ENCODE results near the gene ST13. TPM values are rescaled to one million over a fixed set of nuclear protein-coding genes. Genes with fewer than 3 reads are reported as not detected.
A peak's percentile ranks its signal among the peaks of the same experiment; 100 is the strongest.
"Not testable (repeated sequence)": the region's sequence is repeated elsewhere in the genome, so short reads cannot be mapped to it uniquely, and the experiment has no call there.

ST13 gene
- total RNA-seq, 6 experiments from 2014 or later: 70.3 to 262 (median 143) TPM

- peaks cover 0 to 17% (median 6%) of the 10 kb centered on the region in 4 donors for H3K36me3 ChIP-seq
- 21% methylated on average over 3 of the region's 3 CpGs for WGBS (ENCODE audit: insufficient coverage, low coverage, low lambda C conversion rate, missing lambda C conversion rate)
- intact Hi-C loops (cut with DNase I): no loop called here
- H3K27ac ChIP-seq: peak overlapping the region in 2 of 3 donors; percentile 36 to 100
- peak overlapping the region in 2 of 3 donors; percentile 25 to 85 for H3K4me3 ChIP-seq
- TF ChIP-seq POLR2A (IDR thresholded peaks at IDR 0.05) (no peak), CTCF (IDR thresholded peaks at IDR 0.05) (no peak)
- no peaks in the 10 kb centered on the region for H3K9me3 ChIP-seq
- DNase-seq (no peak), ATAC-seq (no peak)
- H3K4me1 ChIP-seq: peaks cover 0 to 48% (median 24%) of the 10 kb centered on the region in 4 donors
- H3K27me3 ChIP-seq: no peaks in the 10 kb centered on the region
Measured at GRCh38 chr22:40853961-40854360, 2.5 kb downstream of the ST13 start.

DNA sequence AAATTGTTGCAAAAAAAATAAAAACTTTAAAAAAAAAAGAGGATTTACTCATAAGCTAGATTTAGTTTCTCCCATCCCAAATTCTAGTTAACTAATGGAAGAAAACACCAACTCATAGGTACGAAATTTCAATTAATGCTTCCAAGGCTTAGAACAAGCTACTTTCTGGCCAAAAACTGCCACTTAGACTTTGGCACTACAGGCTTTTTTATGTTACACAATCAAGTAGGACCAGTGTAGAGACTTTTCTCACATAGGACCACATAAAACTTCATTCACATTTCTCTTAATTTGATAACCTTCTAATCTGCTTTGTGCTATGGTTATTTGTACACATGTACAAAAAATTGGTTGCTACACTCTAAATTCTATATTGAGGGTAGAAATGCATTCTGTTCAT, 3.1 kb downstream of the ST13 start:
- no peak for DNase-seq
- Histone ChIP-seq H3K4me1 (peaks cover 0 to 44% (median 22%) of the 10 kb centered on the region in 4 donors), H3K9me3 (no peaks in the 10 kb centered on the region), H3K36me3 (peaks cover 0 to 24% (median 8%) of the 10 kb centered on the region in 4 donors), H3K27me3 (no peaks in the 10 kb centered on the region), H3K27ac (peak overlapping the region in 2 of 3 donors; percentile 36 to 100), H3K4me3 (peak overlapping the region in 2 of 3 donors; percentile 25 to 85)
- WGBS (ENCODE audit: insufficient coverage, low coverage, low lambda C conversion rate, missing lambda C conversion rate): 0% methylated on average over 1 of the region's 1 CpG
- TF ChIP-seq CTCF (IDR thresholded peaks at IDR 0.05) (no peak), POLR2A (IDR thresholded peaks at IDR 0.05) (no peak)
- intact Hi-C loops (cut with DNase I): no loop called here
- ATAC-seq: no peak

GRCh38 chr22:40845816-40846215, 10.6 kb downstream of the ST13 start:
- peak in 2 of 3 donors; percentile 48 to 71 for DNase-seq
- intact Hi-C loops (cut with DNase I); H3K9me3 ChIP-seq; H3K27me3 ChIP-seq; H3K27ac ChIP-seq; H3K4me3 ChIP-seq; H3K4me1 ChIP-seq: not testable (repeated sequence)
- peak in 2 of 4 donors; percentile 49 to 71 for ATAC-seq
- H3K36me3 ChIP-seq: peaks cover 0 to 98% (median 33%) of the 10 kb centered on the region in 4 donors
- WGBS (ENCODE audit: insufficient coverage, low coverage, low lambda C conversion rate, missing lambda C conversion rate): 55% methylated on average over 11 of the region's 11 CpGs

DNA sequence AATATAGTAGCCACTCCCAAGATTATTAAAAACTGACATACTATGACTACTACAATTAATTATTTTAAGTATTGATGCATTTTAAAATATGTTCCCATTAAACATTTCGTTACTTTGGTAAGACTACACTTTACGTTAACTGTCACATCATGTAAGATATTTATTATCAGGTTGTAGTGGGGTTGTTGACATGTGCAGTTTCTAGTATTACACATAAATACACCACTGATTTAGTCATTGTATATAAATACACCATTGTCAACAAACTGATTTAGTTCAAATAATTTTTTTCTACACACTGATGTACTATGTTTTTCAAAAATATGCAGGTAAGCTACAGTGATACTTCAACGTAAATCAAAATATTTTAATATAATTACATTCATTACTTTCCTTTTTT, 11.5 kb downstream of the ST13 start:
- Histone ChIP-seq H3K4me3 (no peak overlapping the region), H3K4me1 (peaks cover 0 to 6% (median 0%) of the 10 kb centered on the region in 4 donors), H3K27ac (no peak overlapping the region), H3K36me3 (peaks cover 0 to 99% (median 35%) of the 10 kb centered on the region in 4 donors), H3K27me3 (no peaks in the 10 kb centered on the region), H3K9me3 (no peaks in the 10 kb centered on the region)
- 92% methylated on average over 3 of the region's 3 CpGs for WGBS (ENCODE audit: insufficient coverage, low coverage, low lambda C conversion rate, missing lambda C conversion rate)
- DNase-seq (no peak), ATAC-seq (no peak)
- TF ChIP-seq CTCF (IDR thresholded peaks at IDR 0.05) (no peak), POLR2A (IDR thresholded peaks at IDR 0.05) (no peak)
- intact Hi-C loops (cut with DNase I): no loop called here

- peaks cover 0 to 95% (median 40%) of the 10 kb centered on the region in 4 donors for H3K36me3 ChIP-seq
- ATAC-seq (no peak), DNase-seq (no peak)
- 66% methylated on average over 3 of the region's 3 CpGs for WGBS (ENCODE audit: insufficient coverage, low coverage, low lambda C conversion rate, missing lambda C conversion rate)
- no peaks in the 10 kb centered on the region for H3K27me3 ChIP-seq
- no peak overlapping the region for H3K27ac ChIP-seq
- intact Hi-C loops (cut with DNase I): no loop called here
- no peak overlapping the region for H3K4me3 ChIP-seq
- no peaks in the 10 kb centered on the region for H3K4me1 ChIP-seq
- no peak for TF ChIP-seq POLR2A (IDR thresholded peaks at IDR 0.05)
- TF ChIP-seq CTCF (IDR thresholded peaks at IDR 0.05): no peak
- no peaks in the 10 kb centered on the region for H3K9me3 ChIP-seq
Measured at GRCh38 chr22:40838486-40838885, 18.0 kb downstream of the ST13 start.
